AG20443 (cell line): ENCODE measurements around the gene RPGRIP1.
"Not testable (repeated sequence)": the region's sequence is repeated elsewhere in the genome, so short reads cannot be mapped to it uniquely, and the experiment has no call there.

Experiments
- DNase-seq: peaks from one replicate; pipeline ENCODE4 v3.0.0; 2012; ENCODE audit warnings: low spot score, mixed read lengths

The RPGRIP1 gene

DNA sequence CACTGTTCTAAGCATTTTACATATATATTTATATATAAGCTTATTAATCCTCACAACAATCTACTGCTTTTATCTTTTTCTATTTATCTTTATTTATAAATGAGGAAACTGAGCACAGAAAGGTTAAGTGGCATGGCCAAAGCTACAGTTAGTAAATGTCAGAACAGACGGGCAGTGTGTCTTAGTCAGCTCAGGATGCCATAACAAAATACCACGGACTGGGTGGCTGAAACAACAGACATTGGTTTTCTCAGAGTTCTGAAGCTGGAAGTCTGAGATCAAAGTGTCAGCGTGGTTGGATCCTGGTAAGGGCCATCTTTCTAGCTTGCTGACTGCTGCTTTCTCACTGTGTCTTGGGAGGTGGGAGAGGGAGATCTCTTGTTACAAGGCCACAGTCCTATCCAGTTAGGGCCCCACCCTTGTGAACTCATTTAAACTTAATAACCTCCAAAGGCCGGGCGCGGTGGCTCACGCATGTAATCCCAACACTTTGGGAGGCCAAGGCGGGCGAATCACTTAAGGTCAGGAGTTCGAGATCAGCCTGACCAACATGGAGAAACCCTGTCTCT lies 19.8 kb downstream of the RPGRIP1 start:
- no peak for DNase-seq

DNA sequence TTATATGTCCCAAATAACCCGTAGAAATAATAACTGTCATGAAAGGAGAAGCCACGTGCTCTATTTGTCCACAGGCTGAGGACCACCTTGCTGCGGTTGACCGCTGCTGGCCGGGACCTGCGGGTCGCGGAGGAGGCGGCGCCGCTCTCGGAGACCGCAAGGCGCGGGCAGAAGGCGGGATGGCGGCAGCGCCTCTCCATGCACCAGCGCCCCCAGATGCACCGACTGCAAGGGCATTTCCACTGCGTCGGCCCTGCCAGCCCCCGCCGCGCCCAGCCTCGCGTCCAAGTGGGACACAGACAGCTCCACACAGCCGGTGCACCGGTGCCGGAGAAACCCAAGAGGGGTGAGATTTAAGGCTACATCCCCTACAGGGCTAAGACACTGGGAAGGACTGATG lies 21.0 kb downstream of the RPGRIP1 start:
- DNase-seq = peak; percentile 32

DNA sequence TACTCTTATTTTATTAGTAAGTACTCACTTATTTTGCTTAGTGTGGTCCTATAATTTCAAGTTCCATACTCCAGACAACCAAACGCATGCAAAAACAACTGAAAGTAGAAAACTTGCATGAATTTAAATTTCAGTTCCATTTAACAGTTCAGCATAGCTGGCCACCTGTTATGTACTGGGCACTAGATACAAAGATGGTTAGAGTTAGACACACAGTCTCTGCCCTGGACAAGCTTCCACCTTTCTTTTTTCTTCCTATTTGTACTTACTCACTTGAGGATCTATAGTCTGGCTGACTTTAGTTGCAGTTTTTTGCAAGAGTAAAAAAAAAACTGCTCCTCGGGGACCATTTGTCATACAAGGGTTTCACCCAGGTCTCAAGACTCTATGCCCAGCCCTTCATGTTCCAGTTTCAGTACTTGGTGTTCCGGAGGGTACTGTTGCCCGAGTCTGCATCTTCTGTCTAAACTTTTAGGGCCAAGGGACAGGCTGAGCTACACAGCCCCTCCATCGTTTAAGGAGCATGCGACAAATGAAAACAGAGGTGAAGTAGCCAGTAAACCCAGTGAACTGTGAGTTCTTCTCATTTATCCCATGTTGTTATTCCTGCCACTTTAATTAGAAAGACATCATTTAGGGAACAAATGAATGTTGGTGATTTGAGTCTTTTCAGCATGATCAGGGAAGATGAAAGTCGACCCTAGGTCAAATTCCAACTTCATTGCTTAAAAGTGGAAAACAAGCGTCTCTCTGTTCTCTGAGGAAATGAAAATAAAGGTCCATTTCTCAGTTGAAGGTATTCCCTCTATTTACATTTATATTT lies 22.3 kb downstream of the RPGRIP1 start:
- no peak for DNase-seq

DNA sequence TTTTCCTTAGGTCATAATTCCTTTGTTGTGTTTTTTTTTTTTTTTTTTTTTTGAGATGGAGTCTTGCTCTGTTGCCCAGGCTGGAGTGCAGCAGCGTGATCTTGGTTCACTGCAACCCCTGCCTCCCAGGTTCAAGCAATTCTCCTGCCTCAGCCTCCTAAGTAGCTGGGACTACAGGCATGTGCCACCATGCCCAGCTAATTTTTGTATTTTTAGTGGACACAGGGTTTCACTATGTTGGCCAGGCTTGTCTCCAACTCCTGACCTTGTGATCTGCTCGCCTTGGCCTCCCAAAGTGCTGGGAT lies 22.9 kb downstream of the RPGRIP1 start:
- not testable (repeated sequence) for DNase-seq

DNA sequence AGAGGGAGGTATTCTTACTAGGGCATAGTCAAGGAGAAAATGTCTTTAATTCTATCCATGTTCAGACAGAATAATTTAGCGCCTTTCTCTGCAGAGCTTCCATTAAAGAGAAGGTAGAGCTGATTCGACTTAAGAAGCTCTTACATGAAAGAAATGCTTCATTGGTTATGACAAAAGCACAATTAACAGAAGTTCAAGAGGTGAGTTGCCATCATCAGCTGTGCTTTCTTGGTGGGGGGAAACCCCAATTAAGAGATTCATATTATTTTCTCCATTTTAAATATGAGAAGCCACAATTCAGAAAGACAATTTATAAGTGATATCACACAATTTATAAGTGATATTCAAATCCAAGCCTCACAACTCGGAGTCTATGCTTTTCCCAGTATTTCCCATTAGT lies 27.8 kb downstream of the RPGRIP1 start:
- no peak for DNase-seq

GRCh38 chr14:21308132-21308478 lies 28.2 kb downstream of the RPGRIP1 start:
- DNase-seq = no peak

DNA sequence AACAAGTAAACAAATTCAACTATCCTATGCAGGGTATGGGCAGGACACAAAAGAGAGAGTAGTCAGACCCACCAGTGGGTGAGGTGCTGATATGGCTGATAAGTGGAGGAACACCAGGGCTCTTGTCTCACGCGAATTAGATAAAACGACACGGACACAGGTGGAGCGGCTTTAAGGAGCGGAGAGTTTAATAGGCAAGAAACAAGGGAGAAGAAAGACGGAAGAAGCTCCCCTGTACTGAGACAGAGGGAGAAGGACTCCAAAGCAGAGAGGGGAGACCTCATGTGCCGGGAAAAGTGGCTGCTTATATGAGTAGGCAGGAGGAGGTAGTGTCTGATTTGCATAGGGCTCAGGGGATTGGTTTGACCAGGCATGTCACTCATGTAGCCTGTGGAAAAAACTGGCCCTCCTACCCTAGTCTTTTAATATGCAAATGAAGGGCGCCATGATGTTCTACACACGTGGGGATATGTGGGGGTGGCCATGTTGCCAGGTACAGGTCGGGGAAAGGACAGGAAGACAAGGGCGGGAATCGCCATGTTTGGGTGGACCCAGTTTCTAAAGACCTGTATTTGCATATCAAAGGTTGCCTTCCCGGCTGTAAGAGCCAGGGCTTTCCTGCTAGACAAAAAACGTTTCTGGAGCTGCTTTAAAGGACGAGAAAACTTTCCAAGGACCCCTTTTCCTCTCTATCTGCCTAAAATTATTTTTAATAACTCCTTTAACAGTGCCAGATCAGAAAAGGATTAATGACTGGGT lies 28.8 kb downstream of the RPGRIP1 start:
- DNase-seq = no peak

- no peak for DNase-seq
Measured at GRCh38 chr14:21309238-21309636, 29.4 kb downstream of the RPGRIP1 start.

GRCh38 chr14:21309956-21310355 lies 30.1 kb downstream of the RPGRIP1 start:
- DNase-seq = no peak

GRCh38 chr14:21311614-21312013 lies 31.7 kb downstream of the RPGRIP1 start:
- DNase-seq = no peak

DNA sequence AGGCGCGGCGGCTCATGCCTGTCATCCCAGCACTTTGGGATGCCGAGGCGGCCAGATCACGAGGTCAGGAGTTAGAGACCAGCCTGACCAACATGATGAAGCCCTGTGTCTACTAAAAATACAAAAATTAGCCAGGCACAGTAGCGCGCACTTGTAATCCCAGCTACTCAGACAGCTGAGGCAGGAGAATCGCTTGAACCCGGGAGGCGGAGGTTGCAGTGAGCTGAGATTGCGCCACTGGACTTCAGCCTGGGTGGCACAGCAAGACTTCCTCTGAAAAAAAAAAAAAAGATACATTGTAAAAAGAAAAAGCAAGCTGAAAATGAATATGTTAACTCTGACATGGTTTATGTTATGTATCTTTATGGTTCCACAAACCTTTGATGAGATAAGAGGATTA lies 33.6 kb downstream of the RPGRIP1 start:
- no peak for DNase-seq

DNA sequence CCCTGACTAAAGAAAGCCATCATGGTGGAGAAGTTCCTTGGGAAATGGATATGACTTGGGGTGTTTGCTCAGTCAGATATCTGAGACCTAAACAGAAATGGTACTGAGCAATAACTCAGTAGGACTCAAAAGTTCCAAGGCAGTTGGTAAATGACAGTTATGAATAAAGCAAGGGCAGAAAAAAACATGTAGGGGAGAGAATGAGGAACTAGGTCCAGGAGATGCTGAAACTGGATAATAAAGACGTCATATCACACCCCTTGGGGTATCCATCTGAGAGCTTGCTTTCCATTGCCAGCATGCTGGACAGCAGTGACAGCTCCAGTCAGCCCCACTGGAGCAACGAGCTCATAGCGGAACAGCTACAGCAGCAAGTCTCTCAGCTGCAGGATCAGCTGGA lies 37.5 kb downstream of the RPGRIP1 start:
- no peak for DNase-seq

DNA sequence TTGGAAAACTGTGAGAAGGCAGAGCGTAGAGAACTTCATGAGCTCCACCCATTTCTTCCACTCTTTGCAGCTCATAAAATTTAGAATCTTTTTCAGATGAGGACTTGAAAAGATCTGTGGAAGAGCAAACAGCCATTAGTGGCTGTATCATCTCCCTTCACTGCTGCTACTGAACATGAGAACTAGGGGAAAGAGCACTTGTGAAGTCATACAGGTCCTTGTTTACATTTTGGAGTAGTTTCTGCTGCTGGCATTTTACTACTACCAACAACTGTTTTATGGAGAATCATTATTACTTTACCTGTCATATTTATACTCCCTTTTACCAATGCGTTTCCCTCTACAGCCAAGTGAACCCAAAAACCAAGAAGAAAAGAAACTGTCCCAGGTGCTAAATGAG lies 41.0 kb downstream of the RPGRIP1 start:
- DNase-seq = no peak

GRCh38 chr14:21322716-21323115 lies 42.8 kb downstream of the RPGRIP1 start:
- DNase-seq = no peak

DNA sequence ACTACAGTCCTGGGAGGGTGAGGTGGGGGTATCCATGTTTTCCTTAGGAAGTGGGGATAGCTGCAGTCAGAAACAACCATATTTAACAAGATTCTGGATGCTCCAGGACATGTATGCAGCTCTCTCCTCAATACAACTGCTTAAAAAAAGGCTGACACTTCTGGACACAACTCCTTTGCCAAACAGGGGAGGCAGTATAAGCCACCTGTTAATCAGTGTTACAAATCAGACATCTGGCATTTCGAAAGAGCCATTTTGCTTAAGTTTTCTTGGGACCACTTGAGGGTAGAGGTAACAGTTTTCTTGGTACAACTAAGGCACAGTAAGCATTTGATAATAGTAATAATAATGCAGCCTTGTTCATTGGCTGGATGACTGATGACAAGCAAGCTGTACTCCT lies 47.1 kb downstream of the RPGRIP1 start:
- no peak for DNase-seq
